ENCODE results near the gene RGMA.

Gene RGMA

GRCh38 chr15:93024716-93025624 lies 64.0 kb downstream of the RGMA start:
- TF ChIP-seq ZNF274 (IDR thresholded peaks at IDR 0.05; ENCODE audit: low read depth, low read length), result no peak
- H3K4me3 ChIP-seq (ENCODE audit: low read length), result no peak overlapping the region

- no peak overlapping the region for H3K4me3 ChIP-seq (ENCODE audit: low read length)
- TF ChIP-seq ZNF274 (IDR thresholded peaks at IDR 0.05; ENCODE audit: low read depth, low read length), result no peak
These were observed 64.7 kb downstream of the RGMA start for GRCh38 chr15:93024293-93024692.

GRCh38 chr15:93020976-93021772 lies 67.8 kb downstream of the RGMA start:
- H3K4me3 ChIP-seq (ENCODE audit: low read length), result no peak overlapping the region
- TF ChIP-seq ZNF274 (IDR thresholded peaks at IDR 0.05; ENCODE audit: low read depth, low read length), result no peak

- TF ChIP-seq ZNF274 (IDR thresholded peaks at IDR 0.05; ENCODE audit: low read depth, low read length), result no peak
- no peak overlapping the region for H3K4me3 ChIP-seq (ENCODE audit: low read length)
These were observed 69.0 kb downstream of the RGMA start for GRCh38 chr15:93019971-93020370.

GRCh38 chr15:93019090-93019489 lies 69.9 kb downstream of the RGMA start:
- no peak for TF ChIP-seq ZNF274 (IDR thresholded peaks at IDR 0.05; ENCODE audit: low read depth, low read length)
- no peak overlapping the region for H3K4me3 ChIP-seq (ENCODE audit: low read length)

- H3K4me3 ChIP-seq (ENCODE audit: low read length), result no peak overlapping the region
- no peak for TF ChIP-seq ZNF274 (IDR thresholded peaks at IDR 0.05; ENCODE audit: low read depth, low read length)
These were observed 70.4 kb downstream of the RGMA start for GRCh38 chr15:93018574-93018973.

GRCh38 chr15:93017526-93017925 lies 71.5 kb downstream of the RGMA start:
- H3K4me3 ChIP-seq (ENCODE audit: low read length), result no peak overlapping the region
- TF ChIP-seq ZNF274 (IDR thresholded peaks at IDR 0.05; ENCODE audit: low read depth, low read length), result no peak

- H3K4me3 ChIP-seq (ENCODE audit: low read length), result no peak overlapping the region
- no peak for TF ChIP-seq ZNF274 (IDR thresholded peaks at IDR 0.05; ENCODE audit: low read depth, low read length)
These were observed 76.2 kb downstream of the RGMA start for GRCh38 chr15:93012786-93013185.

- no peak for TF ChIP-seq ZNF274 (IDR thresholded peaks at IDR 0.05; ENCODE audit: low read depth, low read length)
- H3K4me3 ChIP-seq (ENCODE audit: low read length), result no peak overlapping the region
These were observed 81.0 kb downstream of the RGMA start for GRCh38 chr15:93007994-93008393.

- no peak for TF ChIP-seq ZNF274 (IDR thresholded peaks at IDR 0.05; ENCODE audit: low read depth, low read length)
These were observed 83.9 kb downstream of the RGMA start for GRCh38 chr15:93005133-93005532.

GRCh38 chr15:93001881-93002280 lies 87.1 kb downstream of the RGMA start:
- H3K4me3 ChIP-seq (ENCODE audit: low read length), result no peak overlapping the region
- no peak for TF ChIP-seq ZNF274 (IDR thresholded peaks at IDR 0.05; ENCODE audit: low read depth, low read length)

More at GRCh38 chr15:93005133-93005532, 83.9 kb downstream of the RGMA start:
- no peak overlapping the region for H3K4me3 ChIP-seq (ENCODE audit: low read length)

- no peak for TF ChIP-seq ZNF274 (IDR thresholded peaks at IDR 0.05; ENCODE audit: low read depth, low read length)
These were observed 87.9 kb downstream of the RGMA start for GRCh38 chr15:93001156-93001555.

GRCh38 chr15:92997821-92998220 lies 91.2 kb downstream of the RGMA start:
- no peak for TF ChIP-seq ZNF274 (IDR thresholded peaks at IDR 0.05; ENCODE audit: low read depth, low read length)
- no peak overlapping the region for H3K4me3 ChIP-seq (ENCODE audit: low read length)

More at GRCh38 chr15:93001156-93001555, 87.9 kb downstream of the RGMA start:
- H3K4me3 ChIP-seq (ENCODE audit: low read length), result no peak overlapping the region

- no peak for TF ChIP-seq ZNF274 (IDR thresholded peaks at IDR 0.05; ENCODE audit: low read depth, low read length)
- H3K4me3 ChIP-seq (ENCODE audit: low read length), result no peak overlapping the region
These were observed 96.3 kb downstream of the RGMA start for GRCh38 chr15:92992720-92993119.

GRCh38 chr15:92990031-92990430 lies 99.0 kb downstream of the RGMA start:
- no peak for TF ChIP-seq ZNF274 (IDR thresholded peaks at IDR 0.05; ENCODE audit: low read depth, low read length)
- no peak overlapping the region for H3K4me3 ChIP-seq (ENCODE audit: low read length)

All from GM08714 (cell line).